ENCODE data around the gene UNCX. TPM values are rescaled to one million over a fixed set of nuclear protein-coding genes. Genes with fewer than 3 reads are reported as not detected.

The UNCX gene
- total RNA-seq, 1 experiment from 2014 or later: not detected

GRCh38 chr7:1229956-1230355 lies 2.7 kb upstream of the UNCX start:
- ChIA-PET POLR2A (no interaction called here), CTCF (no interaction called here), RAD21 (ENCODE audit: low non-redundant PET in 1 of 2, low total read pairs in 2 of 2, uncharacterized antibody in 2 of 2, unreplicated experiment in 2 of 2) (no interaction called here)
- no peaks in the 10 kb centered on the region for H3K4me1 ChIP-seq (ENCODE audit: control insufficient read depth in 1 of 2, insufficient read depth in 2 of 2, low read length in 2 of 2)
- no peaks in the 10 kb centered on the region for H3K27me3 ChIP-seq (ENCODE audit: insufficient read depth, low read length)
- DNase-seq (ENCODE audit: low read depth, low spot score): no peak
- H2AFZ ChIP-seq (ENCODE audit: low read depth, low read length, poor library complexity, severe bottlenecking): no peak overlapping the region
- BruUV-seq (replicated peaks): no TSS peak
- no peaks in the 10 kb centered on the region for H3K9me2 ChIP-seq (ENCODE audit: insufficient read depth)
- no peaks in the 10 kb centered on the region for H3K36me3 ChIP-seq (ENCODE audit: control insufficient read depth in 1 of 2, insufficient read depth in 2 of 2, low read length in 2 of 2)
- no peak overlapping the region for H3K27ac ChIP-seq (ENCODE audit: low read depth, low read length)
- no peaks in the 10 kb centered on the region for H3K79me2 ChIP-seq (ENCODE audit: insufficient read depth, low read length)
- no peaks in the 10 kb centered on the region for H4K20me1 ChIP-seq (ENCODE audit: insufficient read depth)
- no peak for ATAC-seq
- H3K4me2 ChIP-seq (ENCODE audit: low read length): no peak overlapping the region
- no peak overlapping the region for H3K9ac ChIP-seq (ENCODE audit: low read length)
- no peak overlapping the region for H3K4me3 ChIP-seq (replicated peaks in 1 of 2; ENCODE audit: low read depth in 1 of 2, low read length in 2 of 2)
- TF ChIP-seq ZNF274 (IDR thresholded peaks at IDR 0.05; ENCODE audit: low read depth, low read length) (no peak), SIN3A (IDR thresholded peaks at IDR 0.05; ENCODE audit: low read depth) (no peak), YY1 (IDR thresholded peaks at IDR 0.05; ENCODE audit: extremely low read depth, insufficient replicate concordance, low read depth, low read length) (no peak), ZFX (IDR thresholded peaks at IDR 0.05) (no peak), SP1 (IDR thresholded peaks at IDR 0.05; ENCODE audit: low read depth) (no peak), EGR1 (IDR thresholded peaks at IDR 0.05; ENCODE audit: low read depth) (no peak), TCF7L2 (IDR thresholded peaks at IDR 0.05; ENCODE audit: borderline replicate concordance, extremely low read depth, insufficient read depth, insufficient read length) (no peak), EZH2phosphoT487 (IDR thresholded peaks at IDR 0.05; ENCODE audit: borderline replicate concordance) (no peak), ATF3 (IDR thresholded peaks at IDR 0.05) (no peak), POLR2A (IDR thresholded peaks at IDR 0.05; ENCODE audit: borderline replicate concordance, extremely low read depth, insufficient read depth, insufficient read length) (no peak), CTCF (IDR thresholded peaks at IDR 0.05 in 2 of 3, conservative IDR thresholded peaks at IDR 0.05 in 1 of 3; ENCODE audit: borderline replicate concordance in 1 of 3, insufficient read depth in 1 of 3, low read depth in 2 of 3, low read length in 2 of 3) (no peak), ELF1 (IDR thresholded peaks at IDR 0.05; ENCODE audit: borderline replicate concordance, low read depth) (no peak), ZBTB33 (IDR thresholded peaks at IDR 0.05; ENCODE audit: extremely low read depth, insufficient replicate concordance, low read length) (no peak)
- TF ChIP-seq, protein P1, sequence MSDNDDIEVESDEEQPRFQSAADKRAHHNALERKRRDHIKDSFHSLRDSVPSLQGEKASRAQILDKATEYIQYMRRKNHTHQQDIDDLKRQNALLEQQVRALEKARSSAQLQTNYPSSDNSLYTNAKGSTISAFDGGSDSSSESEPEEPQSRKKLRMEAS (IDR thresholded peaks at IDR 0.05): no peak
- H3K9me3 ChIP-seq (ENCODE audit: control insufficient read depth in 1 of 2, insufficient read depth in 1 of 2, low read depth in 1 of 2, low read length in 2 of 2): no peaks in the 10 kb centered on the region
- intact Hi-C loops (cut with micrococcal nuclease): no loop called here

All from HCT116 (cell line).